ENCODE measurements around the gene TBC1D21.

TBC1D21 gene

DNA sequence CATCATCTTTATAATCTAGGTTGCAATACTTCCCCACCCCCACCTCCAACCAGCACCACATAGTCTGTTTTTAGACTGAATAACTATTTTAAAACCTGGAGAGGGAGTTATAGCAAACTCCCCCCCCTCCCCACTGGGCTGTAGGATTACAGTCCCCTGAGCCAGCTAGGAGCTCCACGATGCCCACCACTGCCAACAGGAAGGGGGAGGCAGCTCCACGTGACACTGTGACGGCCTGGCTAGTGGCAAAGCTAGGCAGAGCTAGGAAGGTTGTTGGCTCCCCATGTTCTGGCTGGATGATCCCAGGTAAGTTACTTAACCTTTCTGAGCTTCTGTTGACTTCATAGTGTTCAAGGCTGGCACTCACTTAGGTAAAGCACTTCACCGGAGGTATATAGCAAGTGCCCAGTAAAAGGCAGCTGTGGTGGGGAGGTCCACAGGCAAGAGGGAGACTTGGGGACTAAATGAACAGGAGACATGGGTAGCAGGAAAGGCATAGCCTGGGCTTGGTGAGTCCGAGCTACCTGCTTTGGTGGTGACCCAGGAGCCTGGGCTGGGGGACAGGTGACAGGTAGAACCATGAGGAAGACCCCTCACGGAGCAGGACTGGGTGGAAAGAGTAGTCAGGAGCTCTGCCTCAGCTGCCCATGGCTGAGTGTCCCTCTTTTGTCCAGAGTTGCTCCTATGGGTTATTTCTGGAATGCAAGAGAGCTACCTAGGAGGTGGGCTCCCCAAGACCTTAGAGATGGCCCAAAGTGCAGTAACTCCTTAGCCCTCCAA lies 4.0 kb upstream of the TBC1D21 start:
- no peaks in the 10 kb centered on the region for H3K36me3 ChIP-seq (ENCODE audit: control insufficient read depth, low read length)
- H3K9me3 ChIP-seq (ENCODE audit: control insufficient read depth, insufficient read depth, low read length), result no peaks in the 10 kb centered on the region
- no peak overlapping the region for H3K4me2 ChIP-seq (ENCODE audit: low read length)
- peaks cover 3% of the 10 kb centered on the region for H3K27me3 ChIP-seq (ENCODE audit: control insufficient read depth, low read length)
- H3K79me2 ChIP-seq (ENCODE audit: control insufficient read depth, low read length), result no peaks in the 10 kb centered on the region
- no peaks in the 10 kb centered on the region for H3K4me1 ChIP-seq (ENCODE audit: control insufficient read depth, low read length)
- no peaks in the 10 kb centered on the region for H3K9me2 ChIP-seq (replicated peaks; ENCODE audit: control insufficient read depth, low read length)
- H4K20me1 ChIP-seq (ENCODE audit: control insufficient read depth, insufficient read depth, low read depth, low read length), result no peaks in the 10 kb centered on the region
- no peak overlapping the region for H3K27ac ChIP-seq (ENCODE audit: low read depth, low read length)
- H3F3A ChIP-seq (ENCODE audit: control insufficient read depth, insufficient read depth), result no peaks in the 10 kb centered on the region
- H3K4me3 ChIP-seq (ENCODE audit: low read length), result no peak overlapping the region
- no peak for TF ChIP-seq EZH2phosphoT487 (IDR thresholded peaks at IDR 0.05; ENCODE audit: borderline replicate concordance, low read length)
- TF ChIP-seq CTCF (IDR thresholded peaks at IDR 0.05; ENCODE audit: low read depth, low read length, poor library complexity, severe bottlenecking), result no peak

DNA sequence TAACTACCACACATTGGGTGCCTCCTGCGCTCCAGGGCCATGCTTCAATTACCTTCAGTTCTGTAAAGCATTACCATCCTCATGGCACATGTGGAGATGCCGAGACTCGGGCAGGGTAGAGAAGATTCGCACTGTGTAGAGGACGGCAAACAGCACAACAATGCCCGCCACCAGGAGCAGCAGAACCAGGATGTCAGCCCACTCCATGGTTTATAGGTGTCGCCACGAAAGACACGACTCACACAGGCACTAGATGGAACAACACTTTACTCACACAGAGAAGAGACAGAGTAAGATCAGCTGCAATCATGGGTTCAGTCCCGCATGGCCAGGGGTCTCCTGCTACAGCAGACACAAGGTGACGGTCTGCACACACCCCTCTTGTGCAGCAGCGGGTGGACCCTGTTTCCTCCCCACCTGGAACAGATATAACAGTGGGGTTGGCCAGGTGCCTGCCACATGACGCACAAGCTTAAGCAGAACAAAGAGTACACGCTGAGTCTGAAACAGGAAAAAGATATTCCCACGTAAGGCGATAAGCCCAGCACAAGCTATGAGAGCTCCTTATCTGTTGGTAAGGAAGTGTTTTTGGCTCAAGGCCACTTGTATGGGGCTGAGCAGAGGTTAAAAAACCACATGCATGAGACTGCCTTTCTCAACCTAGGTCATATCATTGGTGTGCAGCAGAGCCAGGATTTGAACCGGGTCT lies 2.5 kb upstream of the TBC1D21 start:
- Histone ChIP-seq H4K20me1 (ENCODE audit: control insufficient read depth, insufficient read depth, low read depth, low read length) (no peaks in the 10 kb centered on the region), H3K79me2 (ENCODE audit: control insufficient read depth, low read length) (no peaks in the 10 kb centered on the region), H3F3A (ENCODE audit: control insufficient read depth, insufficient read depth) (no peaks in the 10 kb centered on the region), H3K4me2 (ENCODE audit: low read length) (no peak overlapping the region), H3K27ac (ENCODE audit: low read depth, low read length) (no peak overlapping the region), H3K36me3 (ENCODE audit: control insufficient read depth, low read length) (no peaks in the 10 kb centered on the region), H3K9me2 (replicated peaks; ENCODE audit: control insufficient read depth, low read length) (no peaks in the 10 kb centered on the region), H3K4me1 (ENCODE audit: control insufficient read depth, low read length) (no peaks in the 10 kb centered on the region), H3K4me3 (ENCODE audit: low read length) (no peak overlapping the region), H3K9me3 (ENCODE audit: control insufficient read depth, insufficient read depth, low read length) (no peaks in the 10 kb centered on the region), H3K27me3 (ENCODE audit: control insufficient read depth, low read length) (peaks cover 5% of the 10 kb centered on the region)
- TF ChIP-seq CTCF (IDR thresholded peaks at IDR 0.05; ENCODE audit: low read depth, low read length, poor library complexity, severe bottlenecking), result no peak
- no peak for TF ChIP-seq EZH2phosphoT487 (IDR thresholded peaks at IDR 0.05; ENCODE audit: borderline replicate concordance, low read length)

DNA sequence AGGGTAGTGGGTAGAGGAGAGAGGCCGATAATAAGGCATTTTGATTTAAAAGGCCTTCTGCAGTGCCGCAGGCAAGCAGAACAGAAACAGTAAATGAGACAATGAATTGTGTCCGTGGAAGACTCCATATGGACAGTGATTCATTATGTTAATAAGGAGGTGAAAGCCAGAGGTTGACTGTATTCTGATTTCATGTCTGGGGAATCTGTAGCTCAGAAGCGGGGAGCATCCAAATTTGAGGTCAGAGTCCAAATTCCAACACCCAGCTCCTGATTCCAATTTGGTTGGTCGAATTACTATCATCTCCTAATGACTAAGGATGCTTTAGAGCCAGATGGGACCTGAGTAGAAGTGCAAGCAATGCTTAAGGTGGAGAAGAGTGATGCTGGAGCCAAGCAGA lies 1.0 kb upstream of the TBC1D21 start:
- Histone ChIP-seq H3F3A (ENCODE audit: control insufficient read depth, insufficient read depth) (no peaks in the 10 kb centered on the region), H3K4me1 (ENCODE audit: control insufficient read depth, low read length) (no peaks in the 10 kb centered on the region), H3K9me2 (replicated peaks; ENCODE audit: control insufficient read depth, low read length) (no peaks in the 10 kb centered on the region), H3K9me3 (ENCODE audit: control insufficient read depth, insufficient read depth, low read length) (no peaks in the 10 kb centered on the region), H3K4me2 (ENCODE audit: low read length) (no peak overlapping the region), H3K27me3 (ENCODE audit: control insufficient read depth, low read length) (peaks cover 5% of the 10 kb centered on the region), H3K27ac (ENCODE audit: low read depth, low read length) (no peak overlapping the region), H3K36me3 (ENCODE audit: control insufficient read depth, low read length) (no peaks in the 10 kb centered on the region), H3K79me2 (ENCODE audit: control insufficient read depth, low read length) (no peaks in the 10 kb centered on the region), H4K20me1 (ENCODE audit: control insufficient read depth, insufficient read depth, low read depth, low read length) (no peaks in the 10 kb centered on the region), H3K4me3 (ENCODE audit: low read length) (no peak overlapping the region)
- TF ChIP-seq CTCF (IDR thresholded peaks at IDR 0.05; ENCODE audit: low read depth, low read length, poor library complexity, severe bottlenecking) (no peak), EZH2phosphoT487 (IDR thresholded peaks at IDR 0.05; ENCODE audit: borderline replicate concordance, low read length) (no peak)

All from DOHH2 (cell line).